PFSK-1 (cell line): Measurements from ENCODE around the gene MINDY4.

Experiments
- POLR2AphosphoS5 ChIP-seq: IDR thresholded peaks from 2 replicates; pipeline ENCODE4 v1.6.1; 2012; ENCODE audit warnings: low read depth, mild to moderate bottlenecking, control low read depth, low read length, moderate library complexity
- REST ChIP-seq, 2 experiments: IDR thresholded peaks; 2 replicates each; pipeline versions ENCODE4 v1.6.1 to v1.8.0; 2011 to 2012; ENCODE audit warnings: low read depth in 2 of 2, low read length in 2 of 2, control low read depth in 1 of 2, inconsistent platforms in 1 of 2, mild to moderate bottlenecking in 1 of 2, moderate library complexity in 1 of 2; ENCODE audit not compliant: insufficient read depth in 1 of 2
- SIN3A ChIP-seq: IDR thresholded peaks from 2 replicates; pipeline ENCODE4 v1.6.1; 2012; ENCODE audit warnings: mild to moderate bottlenecking, low read length, moderate library complexity, borderline replicate concordance; ENCODE audit not compliant: insufficient read depth
- TAF1 ChIP-seq: IDR thresholded peaks from 2 replicates; pipeline ENCODE4 v1.6.1; 2012; ENCODE audit warnings: low read length, control low read depth, borderline replicate concordance; ENCODE audit not compliant: insufficient read depth

GRCh38 chr7:30765408-30765807 is 5.8 kb upstream of the MINDY4 start:
- TF ChIP-seq REST (IDR thresholded peaks at IDR 0.05; ENCODE audit: insufficient read depth in 1 of 2, low read depth in 2 of 2, low read length in 2 of 2) (no peak), SIN3A (no peak), POLR2AphosphoS5 (no peak), TAF1 (no peak)
